HepG2 (cell line): ENCODE data around the gene TOM1L2. TPM values are rescaled to one million over a fixed set of nuclear protein-coding genes. Genes with fewer than 3 reads are reported as not detected.
A peak's percentile ranks its signal among the peaks of the same experiment; 100 is the strongest.

Source experiments
- ARNTL ChIP-seq: sonication (generic); formaldehyde crosslinking; IDR thresholded peaks from 2 replicates; pipeline ENCODE4 v1.4.0; 2020; ENCODE audit warnings: mild to moderate bottlenecking, missing genetic modification reagents
- ATAD3A ChIP-seq: sonication (generic); formaldehyde crosslinking; IDR thresholded peaks from 2 replicates; pipeline ENCODE4 v1.4.0; 2020; ENCODE audit warnings: missing genetic modification reagents
- ATF1 ChIP-seq: IDR thresholded peaks from 2 replicates; pipeline ENCODE4 v1.6.1; 2016; ENCODE audit warnings: mild to moderate bottlenecking, control low read depth
- CBFB ChIP-seq: sonication (generic); formaldehyde crosslinking; IDR thresholded peaks from 2 replicates; pipeline ENCODE4 v1.4.0; 2020; ENCODE audit warnings: missing genetic modification reagents
- FOXK1 ChIP-seq: sonication (generic); formaldehyde crosslinking; IDR thresholded peaks from 2 replicates; pipeline ENCODE4 v1.4.0; 2020; ENCODE audit warnings: low read depth, missing genetic modification reagents, borderline replicate concordance
- HOXA9 ChIP-seq: sonication (generic); formaldehyde crosslinking; IDR thresholded peaks from 2 replicates; pipeline ENCODE4 v1.8.1; 2022; ENCODE audit warnings: missing genetic modification reagents, mild to moderate bottlenecking, moderate library complexity, borderline replicate concordance
- KIAA2018 ChIP-seq: sonication (generic); formaldehyde crosslinking; IDR thresholded peaks from 2 replicates; pipeline ENCODE4 v1.5.0; 2020; ENCODE audit warnings: mild to moderate bottlenecking, missing genetic modification reagents, borderline replicate concordance
- MAF1 ChIP-seq: sonication (generic); formaldehyde crosslinking; IDR thresholded peaks from 2 replicates; pipeline ENCODE4 v1.5.0; 2020; ENCODE audit warnings: missing genetic modification reagents, borderline replicate concordance
- MZF1 ChIP-seq: sonication (generic); formaldehyde crosslinking; IDR thresholded peaks from 2 replicates; pipeline ENCODE4 v1.8.1; 2023; ENCODE audit warnings: mild to moderate bottlenecking, missing genetic modification reagents, borderline replicate concordance
- POLR2G ChIP-seq: fragments of 200-400 bp; formaldehyde crosslinking; IDR thresholded peaks from 2 replicates; pipeline ENCODE4 v1.6.1; 2018; ENCODE audit warnings: mild to moderate bottlenecking, low read depth, low read length, moderate library complexity
- ZNF577 ChIP-seq: sonication (generic); formaldehyde crosslinking; IDR thresholded peaks from 2 replicates; pipeline ENCODE4 v1.4.0; 2020; ENCODE audit warnings: mild to moderate bottlenecking, low read depth, missing genetic modification reagents, borderline replicate concordance
- ZNF703 ChIP-seq: sonication (generic); formaldehyde crosslinking; IDR thresholded peaks from 2 replicates; pipeline ENCODE4 v1.5.1; 2020; ENCODE audit warnings: missing genetic modification reagents, mild to moderate bottlenecking, moderate library complexity, borderline replicate concordance
- ZNF737 ChIP-seq: sonication (generic); formaldehyde crosslinking; IDR thresholded peaks from 2 replicates; pipeline ENCODE4 v1.5.0; 2020; ENCODE audit warnings: missing genetic modification reagents, mild to moderate bottlenecking, borderline replicate concordance
- ZNF772 ChIP-seq: sonication (generic); formaldehyde crosslinking; IDR thresholded peaks from 2 replicates; pipeline ENCODE4 v1.5.0; 2020; ENCODE audit warnings: mild to moderate bottlenecking, missing genetic modification reagents
- polyA plus RNA-seq, 8 experiments: library from polyadenylated mRNA; depleted of rRNA in 3 of 8; stranded (reverse) in 7 of 8; unstranded in 1 of 8; fragments of >200 nt; fragmentation: Illumina TruSeq in 4 of 8; extraction: Trizol in 4 of 8; gene quantifications; 2 replicates each; pipeline versions ENCODE4 v1.2.1 to v1.2.3, GENCODE V29; 2011 to 2016; ENCODE audit warnings: low read depth in 4 of 8, missing spikeins in 1 of 8, mixed read lengths in 1 of 8; ENCODE audit not compliant: insufficient read depth in 1 of 8
- total RNA-seq, 5 experiments: library from RNA; depleted of rRNA; stranded (reverse); fragments of >200 nt; fragmentation: Illumina TruSeq; extraction: Trizol; gene quantifications; 2 replicates each; pipeline ENCODE4 v1.2.3, GENCODE V29; 2016; ENCODE audit warnings: low read depth in 1 of 5
- TF ChIP-seq, protein P1 (sequence below): sonication (generic); formaldehyde crosslinking; IDR thresholded peaks from 2 replicates; pipeline ENCODE4 v1.8.1; 2023; ENCODE audit warnings: missing genetic modification reagents, mild to moderate bottlenecking, borderline replicate concordance
- TF ChIP-seq, protein P2 (sequence below): sonication (generic); formaldehyde crosslinking; IDR thresholded peaks from 2 replicates; pipeline ENCODE4 v1.8.0; 2022; ENCODE audit warnings: low read depth, missing genetic modification reagents
- TF ChIP-seq, protein P3 (sequence below): sonication (generic); formaldehyde crosslinking; conservative IDR thresholded peaks from 2 replicates; pipeline ENCODE4 v1.5.0; 2020; ENCODE audit warnings: missing genetic modification reagents

Gene TOM1L2
- total and polyA plus RNA-seq, 2 of the 13 experiments (the other 11 are each of a cell fraction or from before 2014, with no cell fraction given): 4.7 to 7.4 TPM

- no peak for TF ChIP-seq HOXA9 (CRISPR knock-in tag)
- TF ChIP-seq, protein P1, sequence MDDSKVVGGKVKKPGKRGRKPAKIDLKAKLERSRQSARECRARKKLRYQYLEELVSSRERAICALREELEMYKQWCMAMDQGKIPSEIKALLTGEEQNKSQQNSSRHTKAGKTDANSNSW: no peak
- no peak for TF ChIP-seq ZNF703
- TF ChIP-seq, protein P2, sequence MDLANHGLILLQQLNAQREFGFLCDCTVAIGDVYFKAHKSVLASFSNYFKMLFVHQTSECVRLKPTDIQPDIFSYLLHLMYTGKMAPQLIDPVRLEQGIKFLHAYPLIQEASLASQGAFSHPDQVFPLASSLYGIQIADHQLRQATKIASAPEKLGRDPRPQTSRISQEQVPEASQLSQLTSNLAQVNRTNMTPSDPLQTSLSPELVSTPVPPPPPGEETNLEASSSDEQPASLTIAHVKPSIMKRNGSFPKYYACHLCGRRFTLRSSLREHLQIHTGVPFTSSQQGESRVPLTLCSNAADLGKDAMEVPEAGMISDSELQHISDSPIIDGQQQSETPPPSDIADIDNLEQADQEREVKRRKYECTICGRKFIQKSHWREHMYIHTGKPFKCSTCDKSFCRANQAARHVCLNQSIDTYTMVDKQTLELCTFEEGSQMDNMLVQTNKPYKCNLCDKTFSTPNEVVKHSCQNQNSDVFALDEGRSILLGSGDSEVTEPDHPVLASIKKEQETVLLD (CRISPR knock-in tag): no peak
- TF ChIP-seq ZNF577 (CRISPR knock-in tag): no peak
- TF ChIP-seq CBFB (CRISPR knock-in tag): no peak
- no peak for TF ChIP-seq ATF1 (CRISPR knock-in tag)
- TF ChIP-seq FOXK1 (CRISPR knock-in tag): 0 out of 2 replicates have a peak, but pooled peaks have one; percentile 4
- TF ChIP-seq ARNTL (CRISPR knock-in tag): peak; percentile 7; the same call in 1 of the 2 replicates
- TF ChIP-seq MZF1 (CRISPR knock-in tag): no peak
- no peak for TF ChIP-seq MAF1 (CRISPR knock-in tag)
- no peak for TF ChIP-seq ZNF737
- 0 out of 2 replicates have a peak, but pooled peaks have one; percentile 4 for TF ChIP-seq POLR2G
- no peak for TF ChIP-seq ATAD3A
- no peak for TF ChIP-seq KIAA2018 (CRISPR knock-in tag)
- TF ChIP-seq ZNF772 (CRISPR knock-in tag): no peak
- TF ChIP-seq, protein P3, sequence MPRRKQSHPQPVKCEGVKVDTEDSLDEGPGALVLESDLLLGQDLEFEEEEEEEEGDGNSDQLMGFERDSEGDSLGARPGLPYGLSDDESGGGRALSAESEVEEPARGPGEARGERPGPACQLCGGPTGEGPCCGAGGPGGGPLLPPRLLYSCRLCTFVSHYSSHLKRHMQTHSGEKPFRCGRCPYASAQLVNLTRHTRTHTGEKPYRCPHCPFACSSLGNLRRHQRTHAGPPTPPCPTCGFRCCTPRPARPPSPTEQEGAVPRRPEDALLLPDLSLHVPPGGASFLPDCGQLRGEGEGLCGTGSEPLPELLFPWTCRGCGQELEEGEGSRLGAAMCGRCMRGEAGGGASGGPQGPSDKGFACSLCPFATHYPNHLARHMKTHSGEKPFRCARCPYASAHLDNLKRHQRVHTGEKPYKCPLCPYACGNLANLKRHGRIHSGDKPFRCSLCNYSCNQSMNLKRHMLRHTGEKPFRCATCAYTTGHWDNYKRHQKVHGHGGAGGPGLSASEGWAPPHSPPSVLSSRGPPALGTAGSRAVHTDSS (CRISPR knock-in tag): no peak
Measured at GRCh38 chr17:17824119-17824782, 147.9 kb downstream of the TOM1L2 start (continued).
